K562 (cell line): ENCODE measurements around the gene AQP2. TPM values are rescaled to one million over a fixed set of nuclear protein-coding genes. Genes with fewer than 3 reads are reported as not detected.
"Not testable (repeated sequence)": the region's sequence is repeated elsewhere in the genome, so short reads cannot be mapped to it uniquely, and the experiment has no call there.

Experiments
- ATAC-seq: fragments of 200-7000 bp; cut with Tn5 transposase; 3 replicates; pipeline ENCODE4 v1.9.1; 2020; ENCODE audit warnings: moderate library complexity
- BruUV-seq: library from RNA; stranded (reverse); fragments of 400-500 nt; replicated peaks from 2 replicates; lab custom pipeline; 2021; lab: Mats Ljungman, UMichigan
- CTCF ChIA-PET: fragments of 300-600 bp; formaldehyde crosslinking; extraction: SDS; loops from one replicate; lab custom pipeline; 2021; ENCODE audit warnings: low intra/inter-chr PET ratio; lab: Yijun Ruan, JAX
- POLR2A ChIA-PET: fragments of 300-600, 350-650 bp; sonication (Branson Sonifier 250); formaldehyde crosslinking; extraction: SDS; loops from one replicate; lab custom pipeline; 2021; ENCODE audit warnings: antibody characterized with exemption, inconsistent platforms; lab: Yijun Ruan, JAX
- DNase-seq, 4 experiments: peaks; one replicate each; pipeline versions ENCODE4 v3.0.0 to v3.0.0-alpha.2; 2011 to 2018; ENCODE audit warnings: low spot score in 3 of 4, mixed read lengths in 3 of 4; ENCODE audit errors: extremely low read depth in 1 of 4
- FAIRE-seq: peaks from 2 replicates; lab custom pipeline; 2011; peaks lifted over from hg19 to GRCh38; lab: Jason Lieb, UNC
- H2AFZ ChIP-seq: 2 replicates; pipeline ENCODE4 v1.6.0; 2011; ENCODE audit warnings: low read depth, low read length, control low read depth, inconsistent platforms
- H3K27ac ChIP-seq: fragments of 200-600 bp; 3 replicates; pipeline ENCODE4 v1.8.0; 2011; ENCODE audit warnings: low read depth, mild to moderate bottlenecking, control low read depth, inconsistent platforms, low read length, moderate library complexity, mixed read lengths; ENCODE audit errors: extremely low read depth
- H3K27me3 ChIP-seq, 2 experiments: fragments of 300-600 bp in 1 of 2; 2 replicates in 1 of 2; 3 replicates in 1 of 2; pipeline versions ENCODE4 v1.6.0 to v1.8.0; 2011; ENCODE audit warnings: inconsistent platforms in 2 of 2, low read length in 2 of 2, mild to moderate bottlenecking in 1 of 2, mixed read lengths in 1 of 2, moderate library complexity in 1 of 2; ENCODE audit not compliant: control insufficient read depth in 2 of 2, insufficient read depth in 2 of 2
- H3K36me3 ChIP-seq: fragments of 300-600 bp; 3 replicates; pipeline ENCODE4 v1.8.0; 2011; ENCODE audit warnings: mild to moderate bottlenecking, low read length, inconsistent platforms; ENCODE audit not compliant: control insufficient read depth, insufficient read depth
- H3K4me1 ChIP-seq, 2 experiments: fragments of 200-600 bp in 1 of 2; replicated peaks in 1 of 2; 2 replicates in 1 of 2; 3 replicates in 1 of 2; pipeline versions ENCODE4 v1.5.1 to v1.8.0; 2011; ENCODE audit warnings: inconsistent platforms in 2 of 2, low read length in 2 of 2, mild to moderate bottlenecking in 1 of 2, mixed read lengths in 1 of 2, moderate library complexity in 1 of 2; ENCODE audit not compliant: control insufficient read depth in 2 of 2, insufficient read depth in 2 of 2
- H3K4me2 ChIP-seq: 2 replicates; pipeline ENCODE4 v1.6.1; 2011; ENCODE audit warnings: low read length, control low read depth, inconsistent platforms, mixed read lengths; ENCODE audit not compliant: insufficient read depth
- H3K4me3 ChIP-seq: fragments of 200-600 bp; sonication (generic), shearing (Covaris generic); 2 replicates; pipeline ENCODE4 v1.5.1; 2016; ENCODE audit warnings: control low read depth, inconsistent platforms
- H3K79me2 ChIP-seq: fragments of 200-600 bp; 3 replicates; pipeline ENCODE4 v1.8.0; 2011; ENCODE audit warnings: low read length, inconsistent platforms; ENCODE audit not compliant: control insufficient read depth, insufficient read depth
- H3K9ac ChIP-seq, 2 experiments: 2 replicates each; pipeline versions ENCODE4 v1.6.0 to v1.6.1; 2011; ENCODE audit warnings: low read depth in 2 of 2, low read length in 2 of 2, control low read depth in 1 of 2, inconsistent platforms in 1 of 2, mild to moderate bottlenecking in 1 of 2, mixed read lengths in 1 of 2; ENCODE audit not compliant: insufficient read depth in 1 of 2
- H3K9me1 ChIP-seq: one replicate; pipeline ENCODE4 v1.6.0; 2011; ENCODE audit warnings: inconsistent platforms, mild to moderate bottlenecking, low read length, moderate library complexity; ENCODE audit not compliant: control insufficient read depth, insufficient read depth
- H3K9me3 ChIP-seq: replicated peaks from 2 replicates; pipeline ENCODE4 v1.5.1; 2011; ENCODE audit warnings: low read depth, low read length, inconsistent platforms; ENCODE audit not compliant: control insufficient read depth, insufficient read depth
- H4K20me1 ChIP-seq: replicated peaks from 2 replicates; pipeline ENCODE4 v1.6.1; 2011; ENCODE audit warnings: low read length, inconsistent platforms, mixed read lengths; ENCODE audit not compliant: control insufficient read depth, insufficient read depth
- GABPB2 ChIP-seq: fragments of 250-450 bp; sonication (Bioruptor Pico); conservative IDR thresholded peaks from 2 replicates; pipeline ENCODE4 v1.5.1; 2021; ENCODE audit warnings: mild to moderate bottlenecking
- HMG20A ChIP-seq: fragments of 450-650 bp; formaldehyde crosslinking; conservative IDR thresholded peaks from 2 replicates; pipeline ENCODE4 v1.4.0; 2020; ENCODE audit warnings: mild to moderate bottlenecking, mixed read lengths
- MAFG ChIP-seq: fragments of 450-650 bp; conservative IDR thresholded peaks from 2 replicates; pipeline ENCODE4 v1.6.1; 2016; ENCODE audit warnings: missing genetic modification characterization, missing compliant biosample characterization
- MAFK ChIP-seq: IDR thresholded peaks from 2 replicates; pipeline ENCODE4 v1.6.1; 2011; ENCODE audit warnings: low read length, improper control_type of control experiment
- MCM7 ChIP-seq, 2 experiments: fragments of 450-650 bp; IDR thresholded peaks; 2 replicates each; pipeline ENCODE4 v1.6.1; 2016 to 2018
- NFATC3 ChIP-seq: fragments of 450-650 bp; IDR thresholded peaks from 2 replicates; pipeline ENCODE4 v1.6.1; 2017; ENCODE audit warnings: mild to moderate bottlenecking
- NFRKB ChIP-seq: fragments of 450-650 bp; IDR thresholded peaks from 2 replicates; pipeline ENCODE4 v1.6.1; 2016; ENCODE audit warnings: low read depth
- PCBP1 ChIP-seq: fragments of 200-400 bp; formaldehyde crosslinking; IDR thresholded peaks from 2 replicates; pipeline ENCODE4 v1.6.1; 2018; ENCODE audit warnings: mild to moderate bottlenecking, low read depth, low read length; ENCODE audit not compliant: poor library complexity, severe bottlenecking
- SMARCE1 ChIP-seq: fragments of 450-650 bp; IDR thresholded peaks from 2 replicates; pipeline ENCODE4 v1.7.1; 2016; ENCODE audit warnings: mild to moderate bottlenecking
- XRCC4 ChIP-seq: IDR thresholded peaks from one replicate; pipeline ENCODE4 v1.6.1; 2011; ENCODE audit not compliant: insufficient read depth, insufficient read length; ENCODE audit errors: extremely low read depth
- WGBS: fragments of 100-300 bp; shearing (Covaris generic); methylation state at CpG from one replicate; pipeline ENCODE4 v1.1.6; 2016; ENCODE audit warnings: low coverage, mixed read lengths; ENCODE audit not compliant: insufficient coverage; ENCODE audit errors: missing lambda C conversion rate; 5-methylcytosine and 5-hydroxymethylcytosine counted together
- in situ Hi-C: fragments of 300-500 bp; cut with MboI; formaldehyde crosslinking; loops from 4 replicates; pipeline ENCODE4 v1.15.0; 2018; ENCODE audit warnings: inconsistent platforms, mixed read lengths
- intact Hi-C: fragments of 100-400 bp; cut with micrococcal nuclease; formaldehyde crosslinking; loops from 2 replicates; pipeline ENCODE4 v1.14.2; 2022
- polyA plus RNA-seq, 8 experiments: library from polyadenylated mRNA; depleted of rRNA in 4 of 8; stranded (reverse) in 5 of 8; unstranded in 3 of 8; fragments of >200 nt; fragmentation: Nextera tagmentation in 2 of 8; fragmentation: Illumina TruSeq in 1 of 8; extraction: Ambion mirVana in 2 of 8; extraction: Trizol in 1 of 8; gene quantifications; 2 replicates each; pipeline versions ENCODE4 v1.2.1 to v1.2.3, GENCODE V29; 2011 to 2014; ENCODE audit warnings: inconsistent platforms in 1 of 8, missing spikeins in 1 of 8
- total RNA-seq, 7 experiments: library from RNA; depleted of rRNA in 6 of 7; stranded (reverse); fragments of >200 nt in 6 of 7; fragmentation: Illumina TruSeq in 2 of 7; extraction: Trizol in 2 of 7; gene quantifications; 2 replicates each; pipeline versions ENCODE4 v1.2.1 to v1.2.3, GENCODE V29; 2011 to 2021; ENCODE audit warnings: low replicate concordance in 1 of 7
- TF ChIP-seq, protein P1 (sequence below), 3 experiments: fragments of 200-800 bp in 1 of 3; sonication (Bioruptor generic) in 1 of 3; sonication (generic) in 1 of 3; formaldehyde crosslinking in 1 of 3; IDR thresholded peaks; 2 replicates each; pipeline versions ENCODE4 v1.6.1 to v1.8.0; 2016 to 2022; ENCODE audit warnings: mild to moderate bottlenecking in 2 of 3, missing compliant biosample characterization in 2 of 3, missing genetic modification characterization in 2 of 3, missing genetic modification reagents in 1 of 3
- TF ChIP-seq, protein P2 (sequence below): conservative IDR thresholded peaks from 2 replicates; pipeline ENCODE4 v1.6.1; 2011; ENCODE audit warnings: low read depth, mild to moderate bottlenecking, low read length; ENCODE audit not compliant: control insufficient read depth
- TF ChIP-seq, protein P3 (sequence below): fragments of 250-450 bp; sonication (Bioruptor Pico); IDR thresholded peaks from 2 replicates; pipeline ENCODE4 v1.8.0; 2022; ENCODE audit warnings: moderate library complexity, mild to moderate bottlenecking, inconsistent platforms

AQP2 gene
- total and polyA plus RNA-seq, 9 of the 15 experiments (the other 6 are each of a cell fraction or from before 2014, with no cell fraction given) = not detected

DNA sequence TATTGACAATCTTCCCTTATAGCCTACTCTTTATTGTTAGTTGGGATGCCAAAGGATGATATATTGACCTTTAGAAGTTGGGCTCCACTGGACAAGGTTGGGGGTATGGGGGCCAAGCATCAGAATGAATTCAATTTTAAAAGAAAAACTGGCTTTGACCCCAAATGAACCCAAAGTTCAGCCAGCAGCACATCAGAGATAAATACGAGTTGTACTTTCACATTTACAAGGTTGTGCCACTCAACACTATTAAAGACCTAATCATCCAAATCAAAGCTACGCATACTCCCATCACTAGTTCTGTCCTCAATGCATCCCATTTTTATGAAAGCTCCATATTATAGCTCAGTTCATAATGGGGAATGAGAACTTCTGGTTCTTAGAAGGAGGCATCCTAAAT is 38.9 kb downstream of the AQP2 start:
- FAIRE-seq, H3K9me1 ChIP-seq, in situ Hi-C loops, DNase-seq, H3K27me3 ChIP-seq, CTCF ChIA-PET, H3K27ac ChIP-seq, intact Hi-C loops, H3K4me2 ChIP-seq, H4K20me1 ChIP-seq, H2AFZ ChIP-seq, ATAC-seq, H3K4me3 ChIP-seq, H3K9me3 ChIP-seq, H3K79me2 ChIP-seq, H3K4me1 ChIP-seq, H3K9ac ChIP-seq: not testable (repeated sequence)
- TSS peak; percentile 38 for BruUV-seq
- POLR2A ChIA-PET = interaction anchor here (0.6 to 1.2 kb wide), 4 partner anchors 9 to 677 kb away, joined by 3 read pairs; no protein-coding TSS in a partner anchor
- peaks cover 86% of the 10 kb centered on the region for H3K36me3 ChIP-seq
- 94% methylated on average over 2 of the region's 2 CpGs for WGBS

DNA sequence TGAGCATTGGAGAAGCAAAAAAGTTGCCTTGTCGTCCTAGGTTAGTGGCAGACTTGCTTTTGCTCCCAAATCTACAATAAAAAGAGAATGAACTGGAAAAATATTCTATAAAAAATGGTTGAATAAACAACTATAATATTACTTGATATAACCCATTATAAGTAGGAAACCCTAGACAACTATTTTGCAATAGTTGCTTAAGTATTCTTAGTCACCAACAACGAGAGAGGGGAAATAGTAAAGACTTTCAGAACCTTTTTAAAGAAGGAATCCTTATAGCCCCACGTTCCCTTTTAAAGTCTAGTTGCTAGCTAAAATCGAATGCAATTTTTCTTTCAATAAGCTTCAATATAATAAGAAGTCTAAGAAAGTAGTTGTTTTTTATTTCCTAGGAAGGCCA is 39.7 kb downstream of the AQP2 start:
- no peaks in the 10 kb centered on the region for H3K4me1 ChIP-seq
- no peaks in the 10 kb centered on the region for H3K27me3 ChIP-seq
- POLR2A ChIA-PET = interaction anchor here (0.5 to 1.2 kb wide), 4 partner anchors 12 to 229 kb away, joined by 3 to 6 read pairs (median 3); no protein-coding TSS in a partner anchor
- CTCF ChIA-PET = no interaction called here
- no peak overlapping the region for H2AFZ ChIP-seq
- no peak for DNase-seq
- no peaks in the 10 kb centered on the region for H3K79me2 ChIP-seq
- no peak overlapping the region for H3K9ac ChIP-seq
- intact Hi-C loops (no loop called here), in situ Hi-C loops (no loop called here)
- H4K20me1 ChIP-seq = no peaks in the 10 kb centered on the region
- no peak overlapping the region for H3K27ac ChIP-seq
- no peaks in the 10 kb centered on the region for H3K9me3 ChIP-seq
- no peak for FAIRE-seq
- no TSS peak for BruUV-seq
- H3K4me3 ChIP-seq = no peak overlapping the region
- H3K36me3 ChIP-seq = peaks cover 87% of the 10 kb centered on the region
- H3K9me1 ChIP-seq = no peaks in the 10 kb centered on the region
- no peak overlapping the region for H3K4me2 ChIP-seq
- WGBS = 89% methylated on average over 4 of the region's 4 CpGs
- no peak for ATAC-seq
- TF ChIP-seq MCM7 (IDR thresholded peaks at IDR 0.05) (no peak), GABPB2 (CRISPR knock-in tag) (no peak), SMARCE1 (no peak), MAFK (no peak), XRCC4 (no peak), NFATC3 (no peak), NFRKB (no peak), HMG20A (CRISPR knock-in tag) (no peak), PCBP1 (no peak), MAFG (no peak)
- TF ChIP-seq, protein P1, sequence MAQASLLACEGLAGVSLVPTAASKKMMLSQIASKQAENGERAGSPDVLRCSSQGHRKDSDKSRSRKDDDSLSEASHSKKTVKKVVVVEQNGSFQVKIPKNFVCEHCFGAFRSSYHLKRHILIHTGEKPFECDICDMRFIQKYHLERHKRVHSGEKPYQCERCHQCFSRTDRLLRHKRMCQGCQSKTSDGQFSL (CRISPR knock-in tag; IDR thresholded peaks at IDR 0.05) = no peak
- TF ChIP-seq, protein P1 (tag; IDR thresholded peaks at IDR 0.05) = no peak
- TF ChIP-seq, protein P2, sequence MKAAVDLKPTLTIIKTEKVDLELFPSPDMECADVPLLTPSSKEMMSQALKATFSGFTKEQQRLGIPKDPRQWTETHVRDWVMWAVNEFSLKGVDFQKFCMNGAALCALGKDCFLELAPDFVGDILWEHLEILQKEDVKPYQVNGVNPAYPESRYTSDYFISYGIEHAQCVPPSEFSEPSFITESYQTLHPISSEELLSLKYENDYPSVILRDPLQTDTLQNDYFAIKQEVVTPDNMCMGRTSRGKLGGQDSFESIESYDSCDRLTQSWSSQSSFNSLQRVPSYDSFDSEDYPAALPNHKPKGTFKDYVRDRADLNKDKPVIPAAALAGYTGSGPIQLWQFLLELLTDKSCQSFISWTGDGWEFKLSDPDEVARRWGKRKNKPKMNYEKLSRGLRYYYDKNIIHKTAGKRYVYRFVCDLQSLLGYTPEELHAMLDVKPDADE = no peak
- TF ChIP-seq, protein P3, sequence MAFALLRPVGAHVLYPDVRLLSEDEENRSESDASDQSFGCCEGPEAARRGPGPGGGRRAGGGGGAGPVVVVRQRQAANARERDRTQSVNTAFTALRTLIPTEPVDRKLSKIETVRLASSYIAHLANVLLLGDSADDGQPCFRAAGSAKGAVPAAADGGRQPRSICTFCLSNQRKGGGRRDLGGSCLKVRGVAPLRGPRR (CRISPR knock-in tag) = no peak
